ENCODE measurements around the gene KIFAP3.

DNA sequence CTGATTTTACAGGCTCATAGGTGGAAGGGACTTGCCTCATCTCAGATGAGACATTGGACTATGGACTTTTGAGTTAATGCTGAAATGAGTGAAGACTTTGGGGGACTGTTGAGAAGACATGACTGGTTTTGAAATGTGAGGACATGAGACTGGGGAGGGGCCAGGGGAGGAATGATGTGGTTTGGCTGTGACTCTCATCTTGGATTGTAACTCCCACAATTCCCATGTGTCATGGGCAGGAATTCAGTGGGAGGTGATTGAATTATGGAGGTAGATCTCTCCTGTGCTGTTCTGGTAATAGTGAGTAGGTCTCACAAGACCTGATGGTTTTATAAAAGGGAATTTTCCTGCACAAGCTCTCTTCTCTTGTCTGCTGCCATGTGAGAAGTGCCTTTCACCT is 201.6 kb downstream of the KIFAP3 start:
- TF ChIP-seq, protein P1, sequence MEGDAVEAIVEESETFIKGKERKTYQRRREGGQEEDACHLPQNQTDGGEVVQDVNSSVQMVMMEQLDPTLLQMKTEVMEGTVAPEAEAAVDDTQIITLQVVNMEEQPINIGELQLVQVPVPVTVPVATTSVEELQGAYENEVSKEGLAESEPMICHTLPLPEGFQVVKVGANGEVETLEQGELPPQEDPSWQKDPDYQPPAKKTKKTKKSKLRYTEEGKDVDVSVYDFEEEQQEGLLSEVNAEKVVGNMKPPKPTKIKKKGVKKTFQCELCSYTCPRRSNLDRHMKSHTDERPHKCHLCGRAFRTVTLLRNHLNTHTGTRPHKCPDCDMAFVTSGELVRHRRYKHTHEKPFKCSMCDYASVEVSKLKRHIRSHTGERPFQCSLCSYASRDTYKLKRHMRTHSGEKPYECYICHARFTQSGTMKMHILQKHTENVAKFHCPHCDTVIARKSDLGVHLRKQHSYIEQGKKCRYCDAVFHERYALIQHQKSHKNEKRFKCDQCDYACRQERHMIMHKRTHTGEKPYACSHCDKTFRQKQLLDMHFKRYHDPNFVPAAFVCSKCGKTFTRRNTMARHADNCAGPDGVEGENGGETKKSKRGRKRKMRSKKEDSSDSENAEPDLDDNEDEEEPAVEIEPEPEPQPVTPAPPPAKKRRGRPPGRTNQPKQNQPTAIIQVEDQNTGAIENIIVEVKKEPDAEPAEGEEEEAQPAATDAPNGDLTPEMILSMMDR (IDR thresholded peaks at IDR 0.05): no peak
- TF ChIP-seq POLR2A (IDR thresholded peaks at IDR 0.05) (no peak), POLR2AphosphoS5 (IDR thresholded peaks at IDR 0.05) (no peak)

All from upper lobe of left lung (tissue), 4 donors.